ENCODE measurements around the gene SYT7. TPM values are rescaled to one million over a fixed set of nuclear protein-coding genes. Genes with fewer than 3 reads are reported as not detected.
"Not testable (repeated sequence)": the region's sequence is repeated elsewhere in the genome, so short reads cannot be mapped to it uniquely, and the experiment has no call there.

The SYT7 gene
- total RNA-seq, 2 experiments from 2014 or later: not detected

GRCh38 chr11:61616434-61616833, 35.6 kb upstream of the SYT7 start:
- ChIA-PET POLR2A (no interaction called here), CTCF (interaction anchor here (1.6 kb wide), 1 partner anchor 22 kb away, joined by 4 read pairs; no protein-coding TSS in a partner anchor)
- Mint-ChIP-seq H3K4me3 (no peak overlapping the region), H3K27ac (no peak overlapping the region), H3K27me3 (peaks cover 28% of the 10 kb centered on the region), H3K4me1 (ENCODE audit: low read depth) (no peaks in the 10 kb centered on the region), H3K9me3 (no peaks in the 10 kb centered on the region), H3K36me3 (ENCODE audit: low read depth) (no peaks in the 10 kb centered on the region)
- H3K9me3 ChIP-seq (ENCODE audit: control insufficient read depth in 1 of 2, insufficient read depth in 1 of 2, low read length in 2 of 2): peaks cover 0 to 3% of the 10 kb centered on the region in 2 experiments
- TF ChIP-seq CTCF (IDR thresholded peaks at IDR 0.05): no peak
- H3K4me3 ChIP-seq (ENCODE audit: low read length): no peak overlapping the region
- no peaks in the 10 kb centered on the region for H3K4me1 ChIP-seq (ENCODE audit: insufficient read depth, low read length)
- H3K27me3 ChIP-seq (ENCODE audit: control insufficient read depth in 1 of 2, insufficient read depth in 2 of 2, low read length in 2 of 2): peaks cover 2 to 22% of the 10 kb centered on the region in 2 experiments
- ATAC-seq (ENCODE audit: poor library complexity) (no peak), DNase-seq (no peak)
- intact Hi-C loops (cut with DNase I, micrococcal nuclease): no loop called here
- H3K27ac ChIP-seq (ENCODE audit: low read depth in 1 of 2, low read length in 2 of 2): no peak overlapping the region
- H3K36me3 ChIP-seq (ENCODE audit: insufficient read depth, low read length): no peaks in the 10 kb centered on the region

- H3K27ac Mint-ChIP-seq; H3K9me3 Mint-ChIP-seq; H3K27ac ChIP-seq (ENCODE audit: low read depth in 1 of 2, low read length in 2 of 2); DNase-seq; H3K4me1 Mint-ChIP-seq (ENCODE audit: low read depth); H3K4me3 Mint-ChIP-seq; CTCF ChIA-PET; H3K4me1 ChIP-seq (ENCODE audit: insufficient read depth, low read length); intact Hi-C loops (cut with DNase I, micrococcal nuclease); H3K36me3 ChIP-seq (ENCODE audit: insufficient read depth, low read length); POLR2A ChIA-PET; ATAC-seq (ENCODE audit: poor library complexity); H3K4me3 ChIP-seq (ENCODE audit: low read length); H3K36me3 Mint-ChIP-seq (ENCODE audit: low read depth): not testable (repeated sequence)
- H3K27me3 ChIP-seq (ENCODE audit: control insufficient read depth in 1 of 2, insufficient read depth in 2 of 2, low read length in 2 of 2): peaks cover 0 to 21% of the 10 kb centered on the region in 2 experiments
- H3K9me3 ChIP-seq (ENCODE audit: control insufficient read depth in 1 of 2, insufficient read depth in 1 of 2, low read length in 2 of 2): peaks cover 0 to 10% of the 10 kb centered on the region in 2 experiments
- H3K27me3 Mint-ChIP-seq: peaks cover 31% of the 10 kb centered on the region
These were observed 33.9 kb upstream of the SYT7 start for GRCh38 chr11:61614782-61615181.

- peaks cover 0 to 10% of the 10 kb centered on the region in 2 experiments for H3K9me3 ChIP-seq (ENCODE audit: control insufficient read depth in 1 of 2, insufficient read depth in 1 of 2, low read length in 2 of 2)
- CTCF ChIA-PET: no interaction called here
- TF ChIP-seq CTCF (IDR thresholded peaks at IDR 0.05): no peak
- H3K4me1 ChIP-seq (ENCODE audit: insufficient read depth, low read length): no peaks in the 10 kb centered on the region
- POLR2A ChIA-PET: no interaction called here
- H3K4me3 Mint-ChIP-seq: no peak overlapping the region
- H3K36me3 ChIP-seq (ENCODE audit: insufficient read depth, low read length): no peaks in the 10 kb centered on the region
- DNase-seq: no peak
- no peaks in the 10 kb centered on the region for H3K4me1 Mint-ChIP-seq (ENCODE audit: low read depth)
- H3K27ac ChIP-seq (ENCODE audit: low read depth in 1 of 2, low read length in 2 of 2): no peak overlapping the region
- no peaks in the 10 kb centered on the region for H3K9me3 Mint-ChIP-seq
- no peak for ATAC-seq (ENCODE audit: poor library complexity)
- H3K36me3 Mint-ChIP-seq (ENCODE audit: low read depth): no peaks in the 10 kb centered on the region
- H3K27me3 ChIP-seq (ENCODE audit: control insufficient read depth in 1 of 2, insufficient read depth in 2 of 2, low read length in 2 of 2): peaks cover 0 to 12% of the 10 kb centered on the region in 2 experiments
- peaks cover 37% of the 10 kb centered on the region for H3K27me3 Mint-ChIP-seq
- intact Hi-C loops (cut with DNase I, micrococcal nuclease): no loop called here
- no peak overlapping the region for H3K27ac Mint-ChIP-seq
- H3K4me3 ChIP-seq (ENCODE audit: low read length): no peak overlapping the region
These were observed 33.0 kb upstream of the SYT7 start for GRCh38 chr11:61613870-61614269.

GRCh38 chr11:61613051-61613450, 32.2 kb upstream of the SYT7 start:
- ChIA-PET CTCF (no interaction called here), POLR2A (no interaction called here)
- H3K36me3 ChIP-seq (ENCODE audit: insufficient read depth, low read length): no peaks in the 10 kb centered on the region
- Mint-ChIP-seq H3K9me3 (no peaks in the 10 kb centered on the region), H3K27ac (no peak overlapping the region), H3K36me3 (ENCODE audit: low read depth) (no peaks in the 10 kb centered on the region), H3K27me3 (peaks cover 33% of the 10 kb centered on the region), H3K4me1 (ENCODE audit: low read depth) (no peaks in the 10 kb centered on the region), H3K4me3 (no peak overlapping the region)
- no peak overlapping the region for H3K27ac ChIP-seq (ENCODE audit: low read depth in 1 of 2, low read length in 2 of 2)
- no peak overlapping the region for H3K4me3 ChIP-seq (ENCODE audit: low read length)
- no peaks in the 10 kb centered on the region for H3K4me1 ChIP-seq (ENCODE audit: insufficient read depth, low read length)
- intact Hi-C loops (cut with DNase I, micrococcal nuclease): no loop called here
- TF ChIP-seq CTCF (IDR thresholded peaks at IDR 0.05): no peak
- ATAC-seq (ENCODE audit: poor library complexity): no peak
- peaks cover 0 to 6% of the 10 kb centered on the region in 2 experiments for H3K27me3 ChIP-seq (ENCODE audit: control insufficient read depth in 1 of 2, insufficient read depth in 2 of 2, low read length in 2 of 2)
- peaks cover 0 to 10% of the 10 kb centered on the region in 2 experiments for H3K9me3 ChIP-seq (ENCODE audit: control insufficient read depth in 1 of 2, insufficient read depth in 1 of 2, low read length in 2 of 2)
- DNase-seq: no peak

Data from CD4-positive, alpha-beta T cell (primary cell).